Activated CD8-positive, alpha-beta memory T cell treated with anti-CD3 and anti-CD28 coated beads for 24 hours (primary cell): ENCODE results near the gene NEK8.

Source experiments
- DNase-seq: peaks from one replicate; pipeline ENCODE4 v3.0.0-alpha.2; 2020

Gene NEK8

DNA sequence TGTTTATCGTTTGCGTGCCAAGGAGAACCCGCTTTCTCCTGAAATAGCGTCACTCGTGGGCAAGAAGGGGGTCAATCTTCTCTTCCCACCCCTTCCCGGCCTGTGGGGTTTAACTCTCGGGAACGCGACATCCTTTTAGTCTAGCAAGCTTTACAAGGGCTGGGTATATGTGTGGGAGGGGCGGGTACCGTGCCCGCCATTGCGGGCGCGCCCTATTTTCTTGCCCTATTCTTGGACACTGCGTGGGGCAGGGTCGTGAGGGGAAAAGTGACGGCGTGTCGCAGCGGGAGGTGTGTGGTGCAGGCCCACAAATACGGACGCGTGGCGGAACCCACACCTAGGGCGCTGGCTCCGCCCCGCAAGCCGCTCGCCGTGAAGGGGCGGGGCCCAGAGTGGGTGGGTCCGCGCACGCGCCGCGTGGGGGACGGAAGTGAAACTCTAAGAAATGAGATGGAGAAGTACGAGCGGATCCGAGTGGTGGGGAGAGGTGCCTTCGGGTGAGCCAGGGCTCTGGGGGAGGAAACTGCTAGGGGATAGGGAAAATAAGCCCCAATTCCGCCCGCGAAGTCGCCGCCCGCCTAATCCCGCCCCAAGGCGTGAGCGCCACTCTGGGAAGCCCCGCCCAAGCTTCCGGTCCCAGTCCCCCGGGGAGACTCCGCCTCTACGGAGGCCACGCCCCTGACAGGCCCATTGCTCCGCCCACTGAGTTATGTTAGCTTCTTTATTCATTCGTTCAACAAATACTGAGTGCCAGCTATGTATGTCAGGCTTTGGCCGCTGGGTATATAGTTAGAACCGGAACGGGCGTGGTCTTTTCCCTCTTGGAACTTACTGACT lies at the start of gene NEK8:
Gene NEK8 (plus strand): TSS at position 425 of the 837 bp plus-strand sequence. CDS start 26 bp downstream, at position 451.
- peak; percentile 100 for DNase-seq

DNA sequence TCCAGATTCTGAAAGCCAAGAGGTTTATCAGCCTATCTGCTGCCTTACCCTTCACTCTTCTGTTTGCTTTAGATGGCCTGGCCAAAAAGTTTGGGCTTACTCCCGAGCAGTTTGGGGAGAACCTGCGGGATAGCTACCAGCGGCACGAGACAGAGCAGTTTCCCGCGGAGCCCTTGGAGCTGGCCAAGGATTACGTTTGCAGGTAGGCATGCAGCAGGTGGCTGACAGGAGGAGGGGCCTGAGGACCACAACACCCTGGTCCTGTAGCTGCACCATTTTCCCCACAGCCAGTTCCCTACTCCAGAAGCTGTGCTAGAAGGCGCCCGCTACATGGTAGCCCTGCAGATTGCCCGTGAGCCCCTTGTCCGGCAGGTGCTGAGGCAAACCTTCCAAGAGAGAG lies 45.9 kb upstream of the NEK8 start:
- no peak for DNase-seq

GRCh38 chr17:28684963-28685362 lies 43.6 kb upstream of the NEK8 start:
- no peak for DNase-seq

DNA sequence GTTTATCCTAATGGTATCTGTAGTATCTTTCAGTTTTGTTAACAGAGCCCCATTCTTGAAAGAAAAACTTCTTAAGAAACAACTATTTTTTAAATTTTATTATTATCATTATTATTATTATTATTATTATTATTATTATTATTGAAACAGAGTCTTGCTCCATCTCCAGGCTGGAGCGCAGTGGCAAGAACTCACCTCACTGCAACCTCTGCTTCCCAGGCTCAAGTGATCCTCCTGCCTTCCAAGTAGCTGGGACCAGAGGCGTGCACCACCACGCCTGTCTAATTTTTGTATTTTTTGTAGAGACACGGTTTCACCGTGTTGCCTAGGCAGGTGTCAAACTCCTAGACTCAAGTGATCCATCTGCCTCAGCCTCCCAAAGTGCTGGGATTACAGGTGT lies 43.2 kb upstream of the NEK8 start:
- no peak for DNase-seq

DNA sequence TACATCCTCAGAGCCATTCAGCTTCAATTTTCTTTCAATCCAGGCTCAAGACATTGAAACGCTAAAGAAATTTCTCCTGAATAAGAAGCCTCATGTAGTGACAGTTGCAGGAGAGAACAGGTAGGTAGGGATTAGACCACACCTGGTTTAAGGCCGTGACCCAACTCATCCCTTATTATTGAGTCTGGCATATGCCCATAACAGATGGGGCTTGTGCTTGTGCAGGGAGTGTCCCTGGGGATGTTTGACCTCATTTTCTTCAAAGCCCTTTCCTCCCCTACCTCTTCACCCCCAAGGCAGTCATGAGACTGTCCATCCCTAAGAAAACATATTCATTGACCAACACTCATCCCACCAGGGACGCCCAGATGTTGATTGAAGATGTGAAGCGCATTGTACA lies 42.3 kb upstream of the NEK8 start:
- DNase-seq: no peak

DNA sequence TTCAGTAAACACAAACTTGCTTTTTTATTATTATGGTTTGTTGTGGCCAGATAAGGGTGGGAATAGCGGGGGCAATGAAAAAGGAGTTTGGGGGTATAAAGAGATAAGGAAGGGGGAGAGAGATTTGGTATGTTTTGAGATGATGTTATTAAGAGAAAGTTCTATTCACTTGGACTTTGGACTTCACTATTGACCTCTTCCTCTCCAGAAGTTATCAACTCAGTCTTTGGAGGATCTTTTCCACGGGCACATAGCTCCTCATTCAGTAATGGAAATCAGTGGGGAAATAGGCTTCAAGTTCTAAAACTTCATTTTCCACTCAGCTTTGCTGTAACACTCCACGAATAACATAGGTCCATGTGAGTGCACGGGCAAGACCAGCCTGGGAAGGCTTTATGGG lies 40.1 kb upstream of the NEK8 start:
- no peak for DNase-seq

- DNase-seq: no peak
These were observed 39.6 kb upstream of the NEK8 start for GRCh38 chr17:28689011-28689410.

- no peak for DNase-seq
These were observed 34.7 kb upstream of the NEK8 start for GRCh38 chr17:28693869-28694268.

DNA sequence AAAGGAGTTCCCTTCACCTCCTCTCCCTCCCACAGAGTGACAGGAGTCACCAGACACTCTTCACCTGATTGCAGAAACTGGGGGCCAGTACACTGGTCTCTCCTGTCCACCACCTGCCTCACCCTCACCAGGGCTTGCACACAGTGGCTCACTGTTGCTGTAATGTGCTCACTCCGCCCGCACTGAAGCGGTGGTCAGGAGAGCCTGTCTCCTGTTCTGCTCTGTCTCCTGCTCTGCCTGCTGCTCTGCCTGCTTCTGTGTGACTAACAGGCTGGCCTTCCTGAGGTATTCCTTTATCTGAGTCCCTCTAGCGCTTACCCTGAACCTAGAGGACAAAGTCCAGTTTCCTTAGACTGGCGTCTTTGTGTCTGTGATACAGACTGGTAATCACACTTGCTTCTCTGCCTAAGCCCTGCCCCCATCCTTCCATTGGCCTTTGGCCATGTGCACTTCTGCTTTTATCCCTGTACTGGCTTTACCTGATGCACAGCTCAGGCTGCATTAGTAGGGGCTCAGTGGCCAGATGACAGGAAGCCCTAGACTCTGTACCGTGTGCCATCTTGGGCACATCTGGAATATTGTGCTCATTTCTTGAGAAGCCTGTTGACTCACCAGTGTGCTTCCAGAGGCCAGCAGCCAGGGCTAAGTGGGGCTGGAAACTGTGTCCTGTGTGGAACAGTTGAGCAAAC lies 30.2 kb upstream of the NEK8 start:
- DNase-seq: no peak

DNA sequence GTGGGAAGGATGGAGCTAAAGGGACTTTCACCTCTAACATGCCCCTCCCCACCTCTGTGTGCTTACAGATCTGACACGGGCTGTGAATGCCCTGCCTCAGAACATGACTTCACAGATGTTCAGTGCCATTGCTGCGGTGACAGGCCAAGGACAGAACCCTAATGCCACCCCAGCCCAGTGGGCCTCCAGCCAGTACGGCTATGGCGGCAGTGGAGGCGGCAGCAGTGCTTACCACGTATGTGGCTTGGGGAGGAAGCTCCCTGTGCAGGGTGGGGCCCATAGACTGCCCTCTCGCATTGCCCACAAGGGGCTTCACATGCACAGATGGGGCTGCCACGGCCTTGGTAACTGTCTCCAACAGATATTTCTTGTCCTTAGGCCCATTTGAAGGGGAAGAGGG lies 28.3 kb upstream of the NEK8 start:
- DNase-seq: no peak

GRCh38 chr17:28700830-28701492 lies 27.6 kb upstream of the NEK8 start:
- DNase-seq: no peak

- DNase-seq: no peak
These were observed 26.4 kb upstream of the NEK8 start for GRCh38 chr17:28702026-28702751.

GRCh38 chr17:28702752-28703150 lies 25.8 kb upstream of the NEK8 start:
- no peak for DNase-seq

- no peak for DNase-seq
These were observed 24.9 kb upstream of the NEK8 start for GRCh38 chr17:28703552-28704218.

DNA sequence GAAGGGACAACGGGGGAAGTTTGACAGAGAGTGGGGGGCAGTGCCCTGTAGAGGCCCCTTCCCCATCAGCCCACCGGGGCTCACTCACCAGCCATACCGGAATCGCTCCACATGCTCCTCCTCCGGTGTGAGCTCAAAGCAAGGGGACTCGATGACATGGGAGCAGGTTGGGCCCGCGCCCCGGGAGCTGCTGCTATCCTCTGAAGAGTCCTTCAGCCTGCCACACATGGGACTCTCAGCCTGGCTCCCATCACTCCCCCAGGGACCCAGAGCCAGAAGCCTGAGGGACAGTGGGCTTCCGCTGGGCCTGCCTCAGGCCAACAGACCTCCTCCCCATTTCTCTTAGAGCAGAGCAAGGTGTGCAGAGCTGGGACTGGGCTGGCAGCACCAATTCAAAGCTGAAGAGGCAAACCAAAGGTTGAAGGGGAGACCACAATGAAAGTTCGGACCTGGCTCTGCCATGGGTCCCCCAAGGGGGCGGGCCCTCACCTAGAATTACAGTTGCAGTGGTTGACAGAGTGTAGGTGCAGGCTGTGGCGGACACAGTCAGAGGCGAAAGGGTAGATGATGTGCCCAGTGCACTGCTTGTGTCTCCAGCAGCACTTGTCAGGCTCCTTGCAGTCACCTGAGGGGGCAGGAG lies 24.2 kb upstream of the NEK8 start:
- DNase-seq: no peak

DNA sequence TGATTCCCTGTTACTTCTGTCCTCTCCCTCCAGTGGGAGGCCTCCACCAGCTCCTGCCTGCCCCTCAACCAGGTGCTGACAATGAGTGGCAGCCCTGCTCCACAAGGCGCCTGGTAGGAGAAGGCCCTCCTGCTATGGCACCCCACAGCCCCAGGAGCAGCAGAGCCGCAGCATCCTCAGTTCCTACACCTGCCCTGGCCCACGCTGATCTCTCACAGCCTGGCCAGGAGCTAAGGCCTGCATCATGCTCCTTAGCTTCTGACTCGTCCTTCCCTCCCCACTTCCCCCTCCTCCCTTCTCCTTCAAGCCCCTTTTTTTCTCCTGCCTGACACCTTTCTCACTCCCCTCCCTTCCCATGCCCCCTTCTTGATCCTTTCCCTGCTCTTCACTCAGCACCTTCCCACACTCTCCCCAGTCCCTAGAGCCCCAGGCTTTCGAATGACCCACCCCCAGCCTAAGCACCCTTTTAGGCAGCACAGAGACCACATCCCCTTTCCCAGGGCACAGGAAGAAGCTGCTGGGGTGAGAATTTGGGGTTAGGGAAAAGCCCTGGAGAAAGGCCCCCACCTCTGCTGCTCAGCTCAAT lies 23.4 kb upstream of the NEK8 start:
- DNase-seq: no peak

- no peak for DNase-seq
These were observed 22.8 kb upstream of the NEK8 start for GRCh38 chr17:28705728-28706334.

DNA sequence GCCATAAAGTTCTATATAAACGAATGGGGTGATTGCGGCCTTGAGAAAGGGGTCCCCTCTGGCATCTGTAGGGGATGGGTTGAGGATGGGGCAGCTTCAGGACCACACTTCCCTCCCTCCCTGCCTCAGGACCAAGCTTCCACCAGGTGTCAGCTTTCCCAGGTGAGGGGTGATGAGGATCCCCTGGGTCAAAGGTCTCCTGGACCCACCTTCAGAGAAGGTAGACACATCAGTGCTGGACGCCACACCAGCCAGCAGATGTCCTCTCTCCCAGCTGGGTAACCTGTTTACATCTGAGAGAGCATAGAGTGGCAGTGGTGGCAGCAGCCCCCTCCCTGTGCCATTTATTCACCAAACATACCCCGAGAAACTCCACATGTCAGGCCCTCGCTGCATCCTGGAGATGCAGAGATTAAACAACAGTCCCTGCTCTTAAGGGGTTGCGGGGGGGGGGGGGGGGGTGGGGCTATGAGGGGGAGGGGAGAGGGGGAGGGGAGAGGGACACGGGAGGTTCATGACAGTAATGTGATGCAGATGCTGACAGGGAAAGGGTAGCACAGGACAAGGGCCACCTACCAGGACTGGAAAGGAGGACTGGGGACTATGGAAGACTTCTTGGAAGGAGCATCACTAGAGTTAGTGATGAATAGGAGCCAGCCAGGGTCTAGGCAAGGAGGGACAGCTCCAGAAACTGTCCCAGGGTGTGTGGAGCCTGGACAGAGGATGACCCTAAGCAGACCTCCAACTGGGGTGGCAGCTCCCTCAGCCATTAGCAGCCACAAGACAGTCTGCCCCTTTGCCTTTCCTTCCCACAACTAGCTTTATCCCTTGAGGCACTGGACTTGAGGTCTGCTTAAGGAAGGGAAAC lies 21.9 kb upstream of the NEK8 start:
- no peak for DNase-seq

GRCh38 chr17:28707339-28707720 lies 21.3 kb upstream of the NEK8 start:
- DNase-seq: no peak
